ENCODE measurements around the gene COBL. TPM values are rescaled to one million over a fixed set of nuclear protein-coding genes. Genes with fewer than 3 reads are reported as not detected.

COBL gene
- polyA plus RNA-seq, 3 donors: not detected

DNA sequence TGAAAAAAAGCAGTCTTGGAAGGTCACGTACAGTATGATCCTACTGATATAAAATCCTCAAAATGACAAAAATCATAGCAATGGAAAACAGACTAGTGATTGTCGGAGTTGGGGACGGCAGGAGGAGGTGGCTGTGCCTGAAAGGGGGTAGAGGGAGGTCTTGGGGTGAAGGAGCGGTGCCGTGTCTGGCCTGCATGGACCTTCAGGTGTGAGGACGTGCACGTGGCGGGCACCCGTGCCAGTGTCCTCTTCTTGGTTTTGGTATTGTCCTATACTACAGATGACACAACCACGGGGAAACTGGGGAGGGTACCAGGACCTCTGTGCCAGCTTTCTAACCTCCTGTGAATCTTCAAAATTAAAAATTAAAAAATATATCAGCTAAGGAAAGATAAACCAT, 73.0 kb downstream of the COBL start:
- Mint-ChIP-seq H3K27ac (no peak overlapping the region), H3K27me3 (ENCODE audit: low read depth in 3 of 3) (peaks cover 0 to 1% (median 1%) of the 10 kb centered on the region in 3 donors), H3K36me3 (peaks cover 0 to 1% of the 10 kb centered on the region in 2 donors), H3K4me3 (no peak overlapping the region), H3K4me1 (peaks cover 17% of the 10 kb centered on the region), H3K9me3 (peaks cover 0 to 7% (median 1%) of the 10 kb centered on the region in 7 donors)
- TF ChIP-seq, protein P1, sequence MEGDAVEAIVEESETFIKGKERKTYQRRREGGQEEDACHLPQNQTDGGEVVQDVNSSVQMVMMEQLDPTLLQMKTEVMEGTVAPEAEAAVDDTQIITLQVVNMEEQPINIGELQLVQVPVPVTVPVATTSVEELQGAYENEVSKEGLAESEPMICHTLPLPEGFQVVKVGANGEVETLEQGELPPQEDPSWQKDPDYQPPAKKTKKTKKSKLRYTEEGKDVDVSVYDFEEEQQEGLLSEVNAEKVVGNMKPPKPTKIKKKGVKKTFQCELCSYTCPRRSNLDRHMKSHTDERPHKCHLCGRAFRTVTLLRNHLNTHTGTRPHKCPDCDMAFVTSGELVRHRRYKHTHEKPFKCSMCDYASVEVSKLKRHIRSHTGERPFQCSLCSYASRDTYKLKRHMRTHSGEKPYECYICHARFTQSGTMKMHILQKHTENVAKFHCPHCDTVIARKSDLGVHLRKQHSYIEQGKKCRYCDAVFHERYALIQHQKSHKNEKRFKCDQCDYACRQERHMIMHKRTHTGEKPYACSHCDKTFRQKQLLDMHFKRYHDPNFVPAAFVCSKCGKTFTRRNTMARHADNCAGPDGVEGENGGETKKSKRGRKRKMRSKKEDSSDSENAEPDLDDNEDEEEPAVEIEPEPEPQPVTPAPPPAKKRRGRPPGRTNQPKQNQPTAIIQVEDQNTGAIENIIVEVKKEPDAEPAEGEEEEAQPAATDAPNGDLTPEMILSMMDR (IDR thresholded peaks at IDR 0.05): no peak
- Histone ChIP-seq H3K9ac (ENCODE audit: insufficient read depth, low read length, poor library complexity, severe bottlenecking) (no peak overlapping the region), H3K9me3 (replicated peaks in 1 of 2; ENCODE audit: control insufficient read depth in 1 of 2, insufficient read depth in 1 of 2, low read length in 2 of 2) (peaks cover 0 to 4% of the 10 kb centered on the region in 2 donors), H3K4me1 (ENCODE audit: control insufficient read depth in 1 of 2, insufficient read depth in 2 of 2, low read length in 2 of 2) (peaks cover 0 to 5% of the 10 kb centered on the region in 2 donors), H3K36me3 (replicated peaks in 1 of 2; ENCODE audit: control insufficient read depth in 1 of 2, insufficient read depth in 2 of 2, low read length in 2 of 2) (no peaks in the 10 kb centered on the region), H3K27ac (ENCODE audit: low read depth in 1 of 2, low read length in 2 of 2) (no peak overlapping the region), H3K4me2 (replicated peaks; ENCODE audit: extremely low read depth, low read length, poor library complexity, severe bottlenecking) (no peak overlapping the region), H3K4me3 (replicated peaks in 1 of 3; ENCODE audit: low read depth in 2 of 3, low read length in 3 of 3) (no peak overlapping the region), H4K20me1 (ENCODE audit: insufficient read depth, low read length) (no peaks in the 10 kb centered on the region), H3K27me3 (ENCODE audit: control insufficient read depth in 2 of 2, insufficient read depth in 2 of 2, low read length in 2 of 2) (no peaks in the 10 kb centered on the region), H3K79me2 (ENCODE audit: insufficient read depth, low read length) (no peaks in the 10 kb centered on the region), H2AFZ (ENCODE audit: insufficient read depth, low read depth, low read length, poor library complexity, severe bottlenecking) (no peak overlapping the region)
- intact Hi-C loops (cut with micrococcal nuclease): no loop called here
- no peak for DNase-seq
- WGBS (ENCODE audit: insufficient coverage): 100% methylated on average over 4 of the region's 10 CpGs

DNA sequence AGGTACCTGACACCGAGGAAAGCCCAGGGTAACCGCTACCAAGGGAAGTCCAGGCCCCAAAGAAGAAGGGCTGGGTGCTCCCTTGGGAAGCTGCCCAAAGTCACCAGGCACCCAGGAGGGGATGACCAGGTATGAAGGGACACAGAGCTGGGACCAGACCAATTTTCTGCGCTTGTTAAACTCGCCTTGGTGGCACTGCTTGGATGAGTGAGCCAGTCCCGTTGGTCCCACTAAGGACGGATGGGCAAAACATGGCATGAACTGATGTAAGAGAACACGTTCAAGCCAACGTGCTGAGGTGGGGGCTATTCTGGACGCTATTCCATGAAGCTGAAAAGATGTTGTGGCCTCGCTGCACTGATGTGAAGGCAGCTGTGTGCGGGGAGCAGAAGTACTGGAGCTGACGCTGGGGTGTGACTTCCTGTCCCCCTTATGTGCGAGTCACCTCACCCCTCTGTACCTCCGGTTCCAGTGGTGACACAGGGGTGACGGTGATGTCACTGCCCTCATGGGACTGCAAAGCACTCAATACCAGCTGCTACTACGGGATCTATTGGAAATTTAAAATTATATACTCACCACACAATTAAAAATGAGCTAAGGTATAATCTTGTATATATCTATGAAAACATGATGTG, 73.6 kb downstream of the COBL start:
- Histone ChIP-seq H3K4me1 (ENCODE audit: control insufficient read depth in 1 of 2, insufficient read depth in 2 of 2, low read length in 2 of 2) (peaks cover 0 to 5% of the 10 kb centered on the region in 2 donors), H4K20me1 (ENCODE audit: insufficient read depth, low read length) (no peaks in the 10 kb centered on the region), H3K4me2 (replicated peaks; ENCODE audit: extremely low read depth, low read length, poor library complexity, severe bottlenecking) (no peak overlapping the region), H2AFZ (ENCODE audit: insufficient read depth, low read depth, low read length, poor library complexity, severe bottlenecking) (no peak overlapping the region), H3K27ac (ENCODE audit: low read depth in 1 of 2, low read length in 2 of 2) (no peak overlapping the region), H3K9me3 (replicated peaks in 1 of 2; ENCODE audit: control insufficient read depth in 1 of 2, insufficient read depth in 1 of 2, low read length in 2 of 2) (peaks cover 0 to 4% of the 10 kb centered on the region in 2 donors), H3K9ac (ENCODE audit: insufficient read depth, low read length, poor library complexity, severe bottlenecking) (no peak overlapping the region), H3K27me3 (ENCODE audit: control insufficient read depth in 2 of 2, insufficient read depth in 2 of 2, low read length in 2 of 2) (no peaks in the 10 kb centered on the region), H3K79me2 (ENCODE audit: insufficient read depth, low read length) (no peaks in the 10 kb centered on the region), H3K36me3 (replicated peaks in 1 of 2; ENCODE audit: control insufficient read depth in 1 of 2, insufficient read depth in 2 of 2, low read length in 2 of 2) (no peaks in the 10 kb centered on the region), H3K4me3 (replicated peaks in 1 of 3; ENCODE audit: low read depth in 2 of 3, low read length in 3 of 3) (no peak overlapping the region)
- intact Hi-C loops (cut with micrococcal nuclease): no loop called here
- Mint-ChIP-seq H3K27ac (no peak overlapping the region), H3K9me3 (peaks cover 0 to 7% (median 1%) of the 10 kb centered on the region in 7 donors), H3K4me1 (peaks cover 17% of the 10 kb centered on the region), H3K36me3 (peaks cover 0 to 1% of the 10 kb centered on the region in 2 donors), H3K27me3 (ENCODE audit: low read depth in 3 of 3) (no peaks in the 10 kb centered on the region), H3K4me3 (no peak overlapping the region)
- TF ChIP-seq, protein P1 (IDR thresholded peaks at IDR 0.05): no peak
- no peak for DNase-seq
- WGBS (ENCODE audit: insufficient coverage): 80% methylated on average over 11 of the region's 16 CpGs

All from CD14-positive monocyte (primary cell).